Lung (tissue), 12 donors: Measurements from ENCODE around the gene SYNPO2. TPM values are rescaled to one million over a fixed set of nuclear protein-coding genes. Genes with fewer than 3 reads are reported as not detected.
A peak's percentile ranks its signal among the peaks of the same experiment; 100 is the strongest.

ENCODE experiments used
- ATAC-seq: fragments of 200-7000 bp; cut with Tn5 transposase; one replicate; pipeline ENCODE4 v1.9.1; 2020; ENCODE audit warnings: moderate number of reproducible peaks; ENCODE audit not compliant: insufficient read depth, low FRiP score
- DNase-seq, 3 donors: peaks; one replicate each; pipeline ENCODE4 v3.0.0-alpha.2; 2013 to 2017
- H3K27ac ChIP-seq, 2 donors: one replicate each; pipeline ENCODE4 v1.5.1; 2013; ENCODE audit warnings: mild to moderate bottlenecking in 2 of 2, moderate library complexity in 2 of 2, control low read depth in 1 of 2, inconsistent platforms in 1 of 2, low read depth in 1 of 2, low read length in 1 of 2
- H3K27me3 ChIP-seq, 3 donors: one replicate each; pipeline ENCODE4 v1.5.1; 2013; ENCODE audit warnings: low read length in 2 of 3; ENCODE audit not compliant: control insufficient read depth in 3 of 3, insufficient read depth in 3 of 3
- H3K36me3 ChIP-seq, 4 donors: one replicate each; pipeline ENCODE4 v1.5.1; 2013; ENCODE audit warnings: low read length in 4 of 4, mild to moderate bottlenecking in 1 of 4, moderate library complexity in 1 of 4; ENCODE audit not compliant: control insufficient read depth in 4 of 4, insufficient read depth in 4 of 4
- H3K4me1 ChIP-seq, 5 donors: one replicate each; pipeline ENCODE4 v1.5.1; 2013; ENCODE audit warnings: low read length in 5 of 5, mild to moderate bottlenecking in 2 of 5, moderate library complexity in 1 of 5; ENCODE audit not compliant: control insufficient read depth in 5 of 5, insufficient read depth in 5 of 5
- H3K4me3 ChIP-seq: one replicate; pipeline ENCODE4 v1.5.1; 2013; ENCODE audit warnings: mild to moderate bottlenecking, control low read depth, moderate library complexity
- H3K9ac ChIP-seq, 2 donors: one replicate each; pipeline ENCODE4 v1.5.1; 2013; ENCODE audit warnings: low read length in 2 of 2, control low read depth in 1 of 2; ENCODE audit not compliant: insufficient read depth in 1 of 2
- H3K9me3 ChIP-seq, 4 donors: one replicate each; pipeline ENCODE4 v1.5.1; 2013; ENCODE audit warnings: low read length in 3 of 4, mild to moderate bottlenecking in 1 of 4, moderate library complexity in 1 of 4; ENCODE audit not compliant: control insufficient read depth in 4 of 4, insufficient read depth in 3 of 4
- CTCF ChIP-seq: IDR thresholded peaks from 2 replicates; pipeline ENCODE4 v1.5.1; 2012; ENCODE audit warnings: mild to moderate bottlenecking; ENCODE audit errors: control extremely low read depth, extremely low read depth
- WGBS, 2 donors: extraction: QIAGEN DNeasy Blood & Tissue Kit; methylation state at CpG; one replicate each; pipeline ENCODE4 v1.1.7; 2013; 5-methylcytosine and 5-hydroxymethylcytosine counted together
- polyA plus RNA-seq, 2 donors: library from polyadenylated mRNA; stranded (reverse); fragments of 200-250 nt; gene quantifications; one replicate each; pipeline ENCODE4 v1.2.1, GENCODE V29; 2013
- total RNA-seq, 2 donors: library from RNA; depleted of rRNA in 1 of 2; stranded (reverse); fragments of >200 nt in 1 of 2; gene quantifications; one replicate each; pipeline ENCODE4 v1.2.1, GENCODE V29; 2014 to 2021
- donor health status: control.
- donor health status: control.
- donor health status: Bipolar disorder and iron deficiency.
- donor health status: healthy.
- donor health status: DM: yes; HTN: yes; CAD: no.

The SYNPO2 gene
- total and polyA plus RNA-seq, 4 donors, result 3.5 to 27.6 (median 10.1) TPM

- Histone ChIP-seq H3K9me3 (no peaks in the 10 kb centered on the region), H3K27me3 (no peaks in the 10 kb centered on the region), H3K27ac (peak overlapping the region in 1 of 2 donors; percentile 45), H3K4me1 (peaks cover 0 to 20% (median 2%) of the 10 kb centered on the region in 5 donors), H3K4me3 (no peak overlapping the region), H3K36me3 (no peaks in the 10 kb centered on the region), H3K9ac (no peak overlapping the region)
- no peak for ATAC-seq
- TF ChIP-seq CTCF, result no peak
- DNase-seq, result no peak
- 91 to 92% methylated on average over 1 of the region's 1 CpG for WGBS, 2 donors
Observed at GRCh38 chr4:119037709-119038108, 149.1 kb downstream of the SYNPO2 start.

DNA sequence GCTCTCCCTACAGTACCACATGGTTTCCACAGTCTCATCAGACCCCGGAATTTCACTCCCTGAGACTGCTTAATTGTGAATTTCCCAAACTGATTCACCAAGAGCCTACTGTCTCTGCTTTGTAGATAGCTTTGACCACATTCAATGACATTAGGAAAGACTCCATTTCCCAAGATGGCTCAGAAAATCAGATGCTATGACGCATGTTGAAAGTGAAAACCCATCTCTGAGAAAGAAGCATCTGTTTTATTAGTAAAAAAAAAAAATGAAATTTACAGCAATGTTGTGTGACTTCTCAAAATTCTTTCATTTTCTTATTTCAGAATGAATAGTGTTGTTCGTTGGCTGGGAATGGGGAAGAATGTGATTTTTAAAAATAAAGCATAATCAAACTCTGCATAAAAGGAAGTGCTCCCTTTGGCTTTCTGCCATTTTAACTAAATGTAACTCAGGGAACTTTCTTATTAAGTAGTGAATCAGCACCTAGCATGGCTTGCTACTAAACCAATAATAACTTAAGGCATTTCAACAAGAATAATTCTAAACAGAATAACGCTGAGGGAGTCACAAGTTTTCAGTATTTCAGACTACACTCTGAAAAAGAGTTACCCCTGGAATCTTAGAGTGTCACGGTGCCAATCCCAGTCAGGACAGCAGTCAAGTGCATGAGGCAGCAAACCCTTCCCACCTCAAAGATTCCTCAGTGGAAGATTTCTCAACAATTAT, 149.6 kb downstream of the SYNPO2 start:
- H3K9ac ChIP-seq, result no peak overlapping the region
- no peak for TF ChIP-seq CTCF
- no peaks in the 10 kb centered on the region for H3K27me3 ChIP-seq
- ATAC-seq, result peak; percentile 22
- no peak overlapping the region for H3K4me3 ChIP-seq
- H3K4me1 ChIP-seq, result peaks cover 0 to 23% (median 2%) of the 10 kb centered on the region in 5 donors
- no peaks in the 10 kb centered on the region for H3K36me3 ChIP-seq
- H3K9me3 ChIP-seq, result no peaks in the 10 kb centered on the region
- DNase-seq, result no peak
- H3K27ac ChIP-seq, result peak overlapping the region in 1 of 2 donors; percentile 66
- 60% methylated on average over 5 of the region's 5 CpGs for WGBS, 2 donors

DNA sequence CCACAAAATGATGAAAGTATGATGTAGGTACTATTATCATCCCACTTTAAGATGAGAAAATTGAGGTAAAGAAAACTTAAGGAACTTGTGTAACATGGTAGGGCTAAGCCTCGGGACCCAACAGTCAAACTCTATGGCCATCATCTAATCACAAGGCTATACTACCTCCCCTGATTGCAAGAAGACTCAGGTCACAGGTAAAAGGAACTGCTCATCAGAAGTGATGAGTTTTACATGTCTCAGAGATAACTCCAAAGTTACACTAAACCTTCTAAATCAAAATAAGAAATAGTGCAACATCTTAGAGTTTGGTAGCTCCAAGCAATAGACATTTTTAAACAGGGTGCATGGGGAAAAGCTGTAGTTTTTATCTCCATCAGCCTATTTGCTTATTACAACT, 150.5 kb downstream of the SYNPO2 start:
- Histone ChIP-seq H3K9me3 (no peaks in the 10 kb centered on the region), H3K36me3 (no peaks in the 10 kb centered on the region), H3K4me1 (peaks cover 0 to 23% (median 2%) of the 10 kb centered on the region in 5 donors), H3K9ac (no peak overlapping the region), H3K27ac (no peak overlapping the region), H3K4me3 (no peak overlapping the region), H3K27me3 (no peaks in the 10 kb centered on the region)
- 80 to 82% methylated on average over 1 of the region's 1 CpG for WGBS, 2 donors
- TF ChIP-seq CTCF, result no peak
- no peak for ATAC-seq
- DNase-seq, result no peak
